ENCODE results near the gene LAMB1.
"Not testable (repeated sequence)": the region's sequence is repeated elsewhere in the genome, so short reads cannot be mapped to it uniquely, and the experiment has no call there.

LAMB1 gene

DNA sequence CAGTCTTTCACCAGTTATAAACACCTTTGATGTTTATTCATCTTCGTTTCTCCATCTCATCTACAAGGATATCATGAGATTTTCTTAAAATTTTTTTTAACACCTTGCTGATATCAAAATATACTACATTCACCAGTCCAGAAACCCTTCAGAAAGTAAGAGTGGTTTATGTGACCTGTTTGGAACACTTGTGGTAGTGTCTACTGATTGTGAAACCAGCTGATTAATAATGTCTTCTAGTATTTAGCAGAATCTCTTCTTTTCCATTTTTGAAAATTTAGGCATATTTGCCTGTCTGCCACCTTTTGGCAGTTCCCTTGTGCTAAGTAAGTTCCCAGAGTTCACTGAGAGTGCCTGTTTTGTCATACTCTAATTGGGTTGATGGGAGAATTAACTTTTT lies 93.5 kb downstream of the LAMB1 start:
- no peak for DNase-seq

GRCh38 chr7:107907790-107908189 lies 95.2 kb downstream of the LAMB1 start:
- DNase-seq = no peak

- no peak for DNase-seq
Measured at GRCh38 chr7:107902381-107902780, 100.6 kb downstream of the LAMB1 start.

- DNase-seq = no peak
Measured at GRCh38 chr7:107900496-107901015, 102.4 kb downstream of the LAMB1 start.

GRCh38 chr7:107898997-107899594 lies 103.9 kb downstream of the LAMB1 start:
- no peak for DNase-seq

DNA sequence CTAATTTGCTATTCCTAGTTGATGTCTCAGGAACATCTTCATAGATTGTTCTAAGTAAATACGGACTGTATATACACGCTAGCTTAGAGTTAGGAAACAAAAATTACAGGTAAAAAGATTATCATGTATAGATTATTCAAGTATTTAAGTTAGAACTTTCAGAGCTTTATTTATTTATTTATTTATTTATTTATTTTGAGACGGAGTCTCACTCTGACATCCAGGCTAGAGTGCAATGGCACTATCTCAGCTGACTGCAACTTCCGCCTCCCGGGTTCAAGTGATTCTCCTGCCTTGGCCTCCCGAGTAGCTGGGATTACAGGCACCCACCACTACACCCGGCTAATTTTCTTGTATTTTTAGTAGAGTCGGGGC lies 110.6 kb downstream of the LAMB1 start:
- not testable (repeated sequence) for DNase-seq

- DNase-seq = no peak
Measured at GRCh38 chr7:107891636-107892366, 111.2 kb downstream of the LAMB1 start.

DNA sequence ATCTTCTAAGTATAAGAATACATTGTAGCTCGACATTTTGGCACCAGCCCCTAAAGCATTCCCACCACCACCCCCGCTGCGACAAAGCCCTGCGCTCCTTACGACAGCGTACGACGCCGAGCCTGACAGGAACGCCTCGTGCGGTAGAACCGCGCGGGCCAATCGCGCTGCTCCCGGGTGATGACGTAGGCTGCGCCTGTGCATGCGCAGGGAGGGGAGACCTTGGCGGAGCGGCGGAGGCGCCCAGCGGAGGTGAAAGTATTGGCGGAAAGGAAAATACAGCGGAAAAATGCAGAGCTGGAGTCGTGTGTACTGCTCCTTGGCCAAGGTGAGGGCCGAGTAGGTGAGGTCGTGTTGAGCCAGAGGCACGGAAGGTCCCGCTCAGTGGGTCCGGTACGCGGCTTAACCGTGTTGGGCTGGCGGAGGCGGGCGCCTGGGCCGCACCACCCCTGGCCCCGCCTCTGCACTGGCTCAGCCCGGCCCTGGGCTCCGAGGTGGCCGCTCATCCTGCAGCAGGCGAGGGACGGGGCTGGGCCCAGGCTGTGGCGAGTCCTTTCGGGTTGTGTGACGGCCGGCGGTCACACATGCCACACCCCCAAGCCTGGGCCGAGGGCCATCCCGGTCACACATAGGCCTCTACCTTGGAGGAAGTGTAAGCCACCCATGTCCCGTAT lies 111.9 kb downstream of the LAMB1 start, which contains the start of gene DLD:
DLD (plus strand) TSS at position 222 of the 674 bp plus-strand sequence; CDS start at position 290, 68 bp downstream.
- no peak for DNase-seq

GRCh38 chr7:107890493-107890961 lies 112.4 kb downstream of the LAMB1 start:
- DNase-seq = no peak

- no peak for DNase-seq
Measured at GRCh38 chr7:107889992-107890391, 113.0 kb downstream of the LAMB1 start.

- DNase-seq = not testable (repeated sequence)
Measured at GRCh38 chr7:107887827-107888226, 115.1 kb downstream of the LAMB1 start.

GRCh38 chr7:107884066-107884818 lies 118.7 kb downstream of the LAMB1 start:
- no peak for DNase-seq

DNA sequence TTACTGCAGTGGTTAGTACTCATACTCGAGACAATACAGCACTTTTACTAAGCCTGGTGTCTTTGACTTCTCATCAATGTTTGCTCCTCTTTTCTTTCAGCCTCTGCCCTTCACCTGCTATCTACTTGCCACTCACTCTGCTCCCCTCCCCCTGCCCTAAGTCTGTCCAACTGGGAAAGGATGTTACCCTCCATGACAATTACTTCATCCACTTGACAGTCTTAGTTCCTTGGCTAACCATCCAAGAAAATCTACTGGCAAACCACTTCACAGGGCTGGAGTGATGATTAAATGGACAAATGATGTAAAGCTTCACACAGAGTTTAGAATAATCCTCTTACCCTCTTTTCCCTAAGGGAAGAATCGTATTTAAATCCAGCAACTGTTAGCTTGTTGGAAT lies 120.2 kb downstream of the LAMB1 start:
- DNase-seq = no peak

- no peak for DNase-seq
Measured at GRCh38 chr7:107879400-107880035, 123.4 kb downstream of the LAMB1 start.

DNA sequence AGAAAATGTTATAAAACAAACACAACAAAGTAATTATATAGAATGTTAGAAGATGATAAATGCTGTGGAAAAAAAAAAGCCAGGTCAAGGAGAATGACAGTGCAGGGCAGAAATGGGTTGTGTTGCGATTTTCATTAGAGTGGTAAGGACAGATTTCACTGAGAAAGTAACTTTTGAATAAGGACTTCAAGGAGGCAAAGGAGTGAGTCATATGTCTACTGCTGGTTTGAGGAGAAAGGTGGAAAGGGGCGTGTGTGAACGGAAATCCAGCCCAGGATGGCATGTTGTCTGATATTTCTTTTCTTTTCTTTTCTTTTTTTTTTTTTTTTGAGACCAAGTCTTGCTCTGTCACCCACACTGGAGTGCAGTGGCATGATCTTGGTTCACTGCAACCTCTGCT lies 124.3 kb downstream of the LAMB1 start:
- no peak for DNase-seq

- no peak for DNase-seq
Measured at GRCh38 chr7:107877731-107878382, 125.1 kb downstream of the LAMB1 start.

GRCh38 chr7:107876916-107877315 lies 126.0 kb downstream of the LAMB1 start:
- no peak for DNase-seq

DNA sequence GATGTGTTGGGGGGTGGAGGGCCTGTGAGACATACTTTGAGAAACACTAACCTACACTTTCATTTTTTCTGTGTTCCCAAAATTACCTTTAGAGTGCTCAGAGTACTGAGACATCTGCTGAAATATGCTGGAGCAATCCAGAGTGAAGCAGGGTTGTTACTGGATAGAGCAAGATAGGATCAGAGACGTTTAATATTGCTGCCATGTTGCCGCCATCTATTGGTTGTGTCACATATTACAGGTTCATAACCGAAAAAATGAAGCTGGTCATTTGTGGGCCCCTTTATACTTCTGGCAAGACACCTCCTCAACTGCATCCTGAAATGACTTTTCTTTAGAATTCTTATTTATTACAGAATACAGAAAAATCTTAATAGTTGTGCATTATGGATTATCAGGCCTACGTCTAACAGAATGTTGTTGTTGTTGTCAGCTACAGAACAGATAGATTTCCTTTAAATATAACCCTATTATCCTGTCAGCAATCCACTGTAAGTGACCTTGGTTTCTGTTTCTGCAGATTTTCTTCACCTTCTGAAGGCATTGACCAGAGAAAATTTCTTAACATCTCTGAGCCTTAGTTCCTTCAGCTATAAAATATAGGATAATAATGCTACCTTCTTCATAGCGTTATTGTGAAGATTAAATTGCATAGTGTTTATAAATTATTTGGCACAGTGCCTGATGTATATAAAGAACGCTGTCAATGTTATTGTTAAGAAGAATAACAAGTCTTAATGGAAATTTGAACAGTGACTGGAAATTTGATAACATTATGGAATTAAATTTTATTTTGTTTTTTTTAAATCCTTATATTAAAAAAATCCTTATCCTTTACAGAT lies 128.1 kb downstream of the LAMB1 start:
- DNase-seq = no peak

DNA sequence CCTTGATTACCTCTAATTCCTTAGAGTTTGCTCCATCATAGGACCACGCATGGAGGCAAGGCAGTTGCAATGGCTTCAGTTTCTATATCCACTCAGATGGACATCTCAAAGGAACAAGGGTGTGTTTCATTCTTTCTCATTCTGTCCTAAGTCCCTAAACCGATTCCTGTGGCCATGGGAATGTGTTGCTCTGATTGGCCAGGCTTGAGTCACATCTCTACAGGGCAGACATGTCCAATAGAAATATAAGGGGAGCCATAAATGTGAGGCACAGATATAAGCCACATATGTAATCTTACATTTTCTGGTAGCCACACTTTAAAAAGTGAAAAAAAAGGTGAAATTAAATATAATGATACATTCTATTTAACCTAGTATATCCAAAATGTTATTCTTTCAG lies 128.8 kb downstream of the LAMB1 start:
- DNase-seq = no peak
